Stimulated activated CD4-positive, alpha-beta T cell treated with anti-CD3 and anti-CD28 coated beads, Interleukin-1b, Interleukin-23, amount 100 ng/mL, for 4 hours (primary cell): ENCODE measurements around the gene CISH.
A peak's percentile ranks its signal among the peaks of the same experiment; 100 is the strongest.

Source experiments
- DNase-seq, 2 donors: peaks; one replicate each; pipeline ENCODE4 v3.0.0-alpha.2; 2020; ENCODE audit warnings: low read depth in 2 of 2

Gene CISH

GRCh38 chr3:50611464-50612233 is at the start of gene CISH:
CISH (minus strand) TSS chr3:50611774; CDS start chr3:50611650, 124 bp downstream.
- DNase-seq: peak; percentile 97 to 99

- DNase-seq: no peak
These were observed 48.8 kb upstream of the CISH start for GRCh38 chr3:50660386-50660785.

- DNase-seq: no peak
These were observed 47.3 kb upstream of the CISH start for GRCh38 chr3:50658831-50659230.

GRCh38 chr3:50658416-50658815 is 46.8 kb upstream of the CISH start:
- DNase-seq: no peak

GRCh38 chr3:50657816-50658215 is 46.2 kb upstream of the CISH start:
- no peak for DNase-seq

GRCh38 chr3:50657407-50657806 is 45.8 kb upstream of the CISH start:
- DNase-seq: no peak

GRCh38 chr3:50656417-50657195 is 45.0 kb upstream of the CISH start:
- no peak for DNase-seq

- peak; percentile 17 to 23 for DNase-seq
These were observed 43.6 kb upstream of the CISH start for GRCh38 chr3:50655009-50655830.

- no peak for DNase-seq
These were observed 42.5 kb upstream of the CISH start for GRCh38 chr3:50653937-50654595.

GRCh38 chr3:50652709-50653108 is 41.1 kb upstream of the CISH start:
- peak; percentile 39 to 44 for DNase-seq

- DNase-seq: no peak
These were observed 40.5 kb upstream of the CISH start for GRCh38 chr3:50651920-50652529.

GRCh38 chr3:50651445-50651844 is 39.9 kb upstream of the CISH start:
- DNase-seq: no peak

GRCh38 chr3:50650018-50650417 is 38.4 kb upstream of the CISH start:
- DNase-seq: no peak

GRCh38 chr3:50649451-50649931 is 37.9 kb upstream of the CISH start:
- DNase-seq: no peak

GRCh38 chr3:50648944-50649343 is 37.4 kb upstream of the CISH start:
- no peak for DNase-seq

- DNase-seq: no peak
These were observed 36.7 kb upstream of the CISH start for GRCh38 chr3:50648313-50648712.

GRCh38 chr3:50645378-50645777 is 33.8 kb upstream of the CISH start:
- DNase-seq: no peak

GRCh38 chr3:50644561-50644960 is 33.0 kb upstream of the CISH start:
- DNase-seq: no peak

GRCh38 chr3:50642382-50642781 is 30.8 kb upstream of the CISH start:
- DNase-seq: no peak

- no peak for DNase-seq
These were observed 27.5 kb upstream of the CISH start for GRCh38 chr3:50639055-50639494.

GRCh38 chr3:50637945-50638344 is 26.4 kb upstream of the CISH start:
- no peak for DNase-seq
